ENCODE results near the gene USHBP1.

The USHBP1 gene

DNA sequence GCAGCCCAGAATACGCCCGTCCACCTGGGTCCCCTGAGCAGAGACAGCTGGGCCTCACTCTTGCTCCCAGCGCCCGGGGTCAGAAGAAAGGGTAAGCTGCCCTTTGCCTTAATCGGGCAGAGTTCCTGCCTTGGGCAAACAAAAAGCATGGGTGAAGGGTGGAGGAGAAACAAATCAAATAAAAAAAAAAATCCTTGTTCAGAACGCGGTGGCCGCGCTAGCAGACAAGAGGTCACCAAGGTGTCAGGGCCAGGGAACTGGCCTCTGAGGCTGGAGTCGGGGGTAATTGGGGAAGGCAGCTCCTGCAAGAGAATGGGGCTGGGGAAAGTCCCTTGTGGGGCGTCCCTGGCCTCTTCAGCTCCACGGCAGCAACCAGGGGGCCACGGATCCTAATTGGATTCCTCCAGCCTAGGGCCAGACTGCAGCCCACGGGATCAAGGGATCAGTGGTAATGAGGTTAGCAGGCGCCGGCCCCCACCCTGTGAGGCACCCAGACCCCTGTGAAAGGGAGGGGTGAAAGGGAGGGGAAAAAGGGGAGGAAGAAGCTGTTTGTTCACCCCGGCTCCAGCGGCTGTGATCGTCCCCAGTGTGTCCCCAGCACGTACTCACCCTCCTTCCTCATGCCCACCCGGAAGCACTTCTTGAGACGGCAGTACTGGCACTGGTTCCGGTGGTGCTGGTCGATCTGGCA lies 24.3 kb downstream of the USHBP1 start:
- no peak for FAIRE-seq
- no peak for DNase-seq (ENCODE audit: low spot score)

DNA sequence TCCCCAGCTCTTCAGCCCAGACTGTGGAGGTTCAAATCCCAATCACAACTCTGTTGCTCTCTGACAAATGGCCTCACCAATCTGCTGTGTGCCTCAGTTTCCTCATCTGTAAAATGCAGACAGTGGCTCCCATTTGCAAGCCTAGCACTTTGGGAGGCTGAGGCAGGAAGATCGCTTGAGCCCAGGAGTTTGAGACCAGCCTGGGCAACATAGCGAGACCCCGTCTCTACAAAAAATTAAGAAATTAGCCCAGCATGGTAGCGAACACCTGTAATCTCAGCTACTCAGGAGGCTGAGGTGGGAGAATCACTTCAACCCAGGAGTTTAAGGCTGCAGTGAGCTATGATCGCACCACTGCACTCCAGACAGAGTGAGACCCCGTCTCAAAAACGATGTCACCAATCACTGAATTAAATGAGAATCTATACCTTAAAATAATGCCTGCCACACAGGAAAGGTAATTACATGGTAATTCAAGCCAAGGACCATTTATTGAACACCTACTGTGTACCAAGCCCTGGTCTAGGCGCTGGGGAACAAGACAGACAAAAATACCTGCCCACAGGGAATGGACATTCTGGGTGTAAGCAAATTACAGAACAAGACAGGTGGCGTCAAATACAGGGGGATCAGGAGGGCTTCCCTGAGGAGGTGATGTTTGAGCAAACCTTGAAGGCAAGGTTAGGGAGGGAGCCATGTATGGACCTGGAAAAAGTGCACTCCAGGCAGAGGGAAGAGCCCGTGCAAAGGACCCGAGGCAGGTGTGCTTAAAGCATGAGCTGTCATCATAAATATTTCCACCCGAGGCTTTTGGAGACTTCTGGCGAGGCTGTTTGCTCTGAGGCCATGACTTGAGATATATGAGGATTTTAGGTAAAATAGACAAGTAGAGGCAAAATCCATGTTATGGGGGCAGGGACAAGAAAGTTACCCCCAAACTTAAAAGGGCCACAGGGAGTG lies 26.5 kb downstream of the USHBP1 start:
- FAIRE-seq (no peak), DNase-seq (ENCODE audit: low spot score) (no peak)

DNA sequence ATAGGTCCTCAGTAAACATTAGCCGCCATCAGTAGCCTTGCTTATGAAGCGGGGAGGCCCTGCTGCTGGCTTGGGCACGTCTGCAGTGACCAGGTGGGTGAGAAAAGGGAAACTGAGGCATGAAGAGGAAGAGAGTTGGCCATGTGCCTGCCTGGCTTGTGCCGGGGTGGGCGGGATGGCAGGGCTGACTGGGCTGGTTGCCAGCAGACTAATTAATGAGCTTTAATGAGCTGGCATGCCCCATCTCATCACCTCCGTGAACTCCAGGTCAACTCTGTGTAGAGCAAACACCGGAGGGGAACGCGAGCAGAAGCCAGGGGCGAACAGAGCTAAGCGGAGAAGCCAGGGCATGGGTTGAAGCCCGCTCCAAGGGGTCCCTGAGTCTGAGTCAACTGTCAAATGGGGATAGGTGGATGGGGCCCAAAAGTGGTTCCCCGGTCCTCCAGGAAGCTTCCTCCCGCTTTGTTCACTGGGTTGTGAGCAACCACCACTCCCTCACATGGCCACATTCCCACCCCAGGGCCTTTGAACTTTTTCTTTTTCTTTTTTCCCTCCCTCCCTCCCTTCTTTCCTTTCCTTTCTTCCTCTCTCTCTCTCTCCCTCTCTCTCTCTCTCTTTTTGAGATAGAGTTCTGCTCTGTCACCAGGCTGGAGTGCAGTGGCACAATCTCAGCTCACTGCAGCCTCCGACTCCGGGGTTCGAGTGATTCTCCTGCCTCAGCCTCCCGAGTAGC lies 27.6 kb downstream of the USHBP1 start:
- DNase-seq (ENCODE audit: low spot score) (no peak), FAIRE-seq (no peak)

- FAIRE-seq (no peak), DNase-seq (ENCODE audit: low spot score) (peak; percentile 57)
Observed at GRCh38 chr19:17235971-17236777, 28.4 kb downstream of the USHBP1 start.

- DNase-seq (ENCODE audit: low spot score) (peak; percentile 59), FAIRE-seq (peak; percentile 74)
Observed at GRCh38 chr19:17235300-17235970, 29.1 kb downstream of the USHBP1 start.

DNA sequence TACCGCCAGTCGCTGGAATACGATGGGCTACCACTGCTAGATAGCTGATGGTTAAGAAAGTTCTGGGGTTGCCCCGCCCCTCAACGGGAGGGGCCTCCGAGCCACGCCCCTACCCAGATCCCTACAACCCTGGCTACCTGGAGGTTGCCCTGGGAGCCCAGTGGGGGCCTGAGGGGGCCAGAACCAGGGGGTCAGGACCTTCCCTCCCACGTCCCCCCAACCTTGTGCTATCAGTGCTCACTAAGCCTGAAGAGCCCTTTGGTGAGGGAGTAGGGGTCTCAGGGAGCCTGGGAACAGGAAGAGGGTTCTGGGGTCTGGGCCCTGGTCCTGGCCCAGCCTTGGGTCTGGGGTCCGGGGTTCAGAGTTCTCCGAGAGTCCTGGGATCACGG lies 29.6 kb downstream of the USHBP1 start:
- FAIRE-seq (no peak), DNase-seq (ENCODE audit: low spot score) (peak; percentile 61)

GRCh38 chr19:17232258-17232657 lies 32.3 kb downstream of the USHBP1 start:
- FAIRE-seq = no peak

GRCh38 chr19:17229890-17230289 lies 34.7 kb downstream of the USHBP1 start:
- DNase-seq (ENCODE audit: low spot score) (no peak), FAIRE-seq (no peak)

More at GRCh38 chr19:17232258-17232657, 32.3 kb downstream of the USHBP1 start:
- no peak for DNase-seq (ENCODE audit: low spot score)

DNA sequence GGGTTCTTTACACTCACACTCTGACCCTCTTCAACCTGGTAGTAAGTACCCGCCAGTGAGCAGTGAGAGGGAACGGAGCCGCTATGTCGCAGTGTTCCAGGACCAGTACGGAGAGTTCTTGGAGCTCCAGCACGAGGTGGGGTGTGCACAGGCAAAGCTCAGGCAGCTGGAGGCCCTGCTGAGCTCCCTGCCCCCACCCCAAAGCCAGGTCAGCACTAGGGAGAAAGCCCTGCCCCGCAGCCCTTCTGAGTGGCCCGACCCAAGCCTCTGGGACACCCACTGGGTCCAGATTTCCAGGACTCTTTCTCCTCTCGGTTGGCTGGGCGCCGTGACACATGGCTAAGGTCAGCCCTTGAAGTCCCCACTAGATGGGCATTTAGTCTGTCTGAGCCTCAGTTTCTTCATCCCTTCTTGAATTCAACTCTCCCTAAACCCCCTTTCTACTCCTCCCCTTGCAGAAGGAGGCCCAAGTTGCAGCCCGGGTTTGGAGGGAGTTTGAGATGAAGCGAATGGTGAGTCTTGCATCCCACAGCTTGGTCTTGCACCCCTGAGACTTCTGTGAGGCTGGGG lies 36.7 kb downstream of the USHBP1 start:
- DNase-seq (ENCODE audit: low spot score) (no peak), FAIRE-seq (no peak)

GRCh38 chr19:17226002-17226933 lies 38.3 kb downstream of the USHBP1 start, which contains the start of gene OCEL1:
OCEL1 (plus strand) TSS chr19:17226226; CDS start chr19:17226248, 22 bp downstream.
- FAIRE-seq (no peak), DNase-seq (ENCODE audit: low spot score) (peak; percentile 89)

DNA sequence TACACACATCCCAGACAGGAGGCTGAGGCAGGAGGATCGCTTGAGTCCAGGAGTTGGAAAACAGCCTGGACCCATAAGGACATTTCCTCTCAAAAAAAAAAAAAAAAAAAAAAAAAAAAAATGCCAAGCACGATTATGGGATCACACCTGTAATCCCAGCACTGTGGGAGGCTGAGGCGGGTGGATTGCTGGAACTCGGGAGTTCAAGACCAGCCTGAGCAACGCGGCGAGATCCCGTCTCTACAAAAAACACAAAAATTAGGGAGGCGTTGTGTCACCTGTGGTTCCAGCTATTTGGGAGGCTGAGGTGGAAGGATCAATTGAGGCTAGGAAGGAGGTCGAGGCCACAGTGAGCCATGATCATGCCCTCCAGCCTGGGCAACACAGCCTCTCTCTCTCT lies 39.5 kb downstream of the USHBP1 start:
- no peak for FAIRE-seq

GRCh38 chr19:17220207-17220758 lies 44.3 kb downstream of the USHBP1 start:
- FAIRE-seq (no peak), DNase-seq (ENCODE audit: low spot score) (peak; percentile 49)

More for the DNA sequence above, 39.5 kb downstream of the USHBP1 start:
- no peak for DNase-seq (ENCODE audit: low spot score)

GRCh38 chr19:17219286-17219685 lies 45.3 kb downstream of the USHBP1 start:
- no peak for DNase-seq (ENCODE audit: low spot score)

DNA sequence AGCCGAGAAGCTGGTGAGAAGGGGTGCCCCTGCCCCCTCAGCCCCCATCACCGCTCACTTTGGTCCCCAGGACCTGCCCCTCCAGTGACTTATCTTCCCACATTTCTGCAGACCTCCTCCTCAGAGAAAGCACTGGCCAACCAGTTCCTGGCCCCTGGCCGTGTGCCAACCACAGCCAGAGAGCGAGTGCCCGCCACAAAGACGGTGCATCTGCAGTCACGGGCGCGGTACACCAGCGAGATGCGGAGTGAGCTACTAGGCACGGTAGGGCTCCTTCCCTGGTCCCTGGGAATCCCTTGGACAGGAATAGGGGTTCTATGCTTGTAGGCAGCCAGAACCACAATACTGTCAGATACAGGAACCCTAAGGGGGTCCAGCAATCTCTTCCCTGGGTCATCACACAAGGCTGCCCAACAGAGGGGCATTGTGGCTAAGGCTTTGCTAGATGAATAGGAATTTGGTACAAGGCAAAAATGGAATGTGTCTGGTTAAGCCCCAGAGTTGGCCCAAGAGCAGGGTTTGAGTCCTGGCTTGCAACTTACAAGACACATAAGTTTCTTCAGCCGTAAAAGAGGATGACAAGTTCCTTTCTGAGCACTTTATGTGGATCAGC lies 48.4 kb downstream of the USHBP1 start:
- FAIRE-seq = no peak

More at GRCh38 chr19:17219286-17219685, 45.3 kb downstream of the USHBP1 start:
- no peak for FAIRE-seq

DNA sequence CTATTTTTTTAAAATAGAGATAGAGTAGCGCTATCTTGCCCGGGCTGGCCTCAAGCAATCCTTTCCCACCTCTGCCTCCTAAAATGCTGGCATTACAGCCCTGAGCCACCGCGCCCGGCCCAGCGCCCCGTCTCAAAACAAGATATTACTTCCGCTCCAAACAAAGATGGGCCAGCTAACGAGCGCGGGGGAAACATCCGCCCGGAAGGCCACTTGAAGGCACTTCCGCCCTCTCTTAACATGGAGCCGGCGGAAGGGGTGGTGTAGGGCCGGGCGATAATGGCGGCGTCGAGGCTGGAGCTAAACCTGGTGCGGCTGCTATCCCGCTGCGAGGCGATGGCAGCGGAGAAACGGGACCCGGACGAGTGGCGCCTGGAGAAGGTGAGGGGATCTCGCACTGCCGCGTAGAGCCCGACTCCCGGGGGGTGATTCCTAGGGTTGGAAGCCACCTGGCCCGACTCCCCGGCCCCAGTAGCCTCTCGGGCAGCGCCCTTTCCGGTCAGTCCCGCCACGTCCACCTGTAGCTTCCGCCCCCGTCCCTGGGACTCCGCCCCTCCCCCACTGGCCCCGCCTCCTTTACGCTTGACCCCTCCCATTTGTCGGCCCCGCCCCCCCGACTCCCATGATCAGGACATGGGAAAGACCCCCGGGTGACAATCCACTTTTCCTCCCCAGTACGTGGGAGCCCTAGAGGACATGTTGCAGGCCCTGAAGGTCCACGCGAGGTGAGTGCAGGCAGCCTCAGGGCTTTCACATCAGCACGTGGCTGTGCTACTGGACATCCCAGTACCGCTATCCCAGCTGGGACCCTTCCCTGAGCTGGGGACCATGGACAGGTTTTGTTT lies 49.2 kb downstream of the USHBP1 start, which contains the start of gene USE1:
Gene USE1, plus strand, starts transcription at position 231 of the 845 bp plus-strand sequence. Its CDS starts 49 bp downstream, at position 280.
- DNase-seq (ENCODE audit: low spot score) = peak; percentile 83
- FAIRE-seq = no peak

More for the DNA sequence above, 48.4 kb downstream of the USHBP1 start:
- DNase-seq (ENCODE audit: low spot score) = no peak

- FAIRE-seq (no peak), DNase-seq (ENCODE audit: low spot score) (no peak)
Observed at GRCh38 chr19:17214508-17215126, 49.9 kb downstream of the USHBP1 start.

All from urothelium cell line (cell line).